GM21619 (cell line): ENCODE data around the gene UBE2O.

ENCODE experiments used
- ATAC-seq: cut with Tn5 transposase; IDR thresholded peaks from one replicate; pipeline ENCODE4 v1.9.1; 2021; ENCODE audit not compliant: unreplicated experiment

Gene UBE2O

GRCh38 chr17:76419576-76420260 is 33.2 kb downstream of the UBE2O start:
- no peak for ATAC-seq

- ATAC-seq = no peak
These were observed 35.3 kb downstream of the UBE2O start for GRCh38 chr17:76417499-76418143.

- no peak for ATAC-seq
These were observed 36.1 kb downstream of the UBE2O start for GRCh38 chr17:76416899-76417298.

- ATAC-seq = no peak
These were observed 36.5 kb downstream of the UBE2O start for GRCh38 chr17:76416457-76416856.

- no peak for ATAC-seq
These were observed 37.2 kb downstream of the UBE2O start for GRCh38 chr17:76415786-76416185.

- ATAC-seq = no peak
These were observed 38.3 kb downstream of the UBE2O start for GRCh38 chr17:76414334-76415295.

GRCh38 chr17:76411247-76411646 is 41.7 kb downstream of the UBE2O start:
- ATAC-seq = no peak

GRCh38 chr17:76410328-76410965 is 42.5 kb downstream of the UBE2O start:
- no peak for ATAC-seq

- no peak for ATAC-seq
These were observed 44.7 kb downstream of the UBE2O start for GRCh38 chr17:76408037-76408849.

GRCh38 chr17:76407509-76407908 is 45.4 kb downstream of the UBE2O start:
- ATAC-seq = no peak

- no peak for ATAC-seq
These were observed 46.8 kb downstream of the UBE2O start for GRCh38 chr17:76405967-76406647.

- no peak for ATAC-seq
These were observed 47.4 kb downstream of the UBE2O start for GRCh38 chr17:76405607-76405966.

- ATAC-seq = no peak
These were observed 47.9 kb downstream of the UBE2O start for GRCh38 chr17:76404976-76405563.

- no peak for ATAC-seq
These were observed 48.7 kb downstream of the UBE2O start for GRCh38 chr17:76404256-76404655.

- no peak for ATAC-seq
These were observed 50.2 kb downstream of the UBE2O start for GRCh38 chr17:76402711-76403110.

- ATAC-seq = no peak
These were observed 53.5 kb downstream of the UBE2O start for GRCh38 chr17:76399175-76400172.

- no peak for ATAC-seq
These were observed 54.3 kb downstream of the UBE2O start for GRCh38 chr17:76398523-76399174.
